Cerebellar cortex (tissue), 1 donor: ENCODE data around the gene DDX39B.

Source experiments
- DNase-seq: peaks from one replicate; pipeline ENCODE4 v3.0.0-alpha.2; 2015; ENCODE audit warnings: low spot score

DDX39B gene

DNA sequence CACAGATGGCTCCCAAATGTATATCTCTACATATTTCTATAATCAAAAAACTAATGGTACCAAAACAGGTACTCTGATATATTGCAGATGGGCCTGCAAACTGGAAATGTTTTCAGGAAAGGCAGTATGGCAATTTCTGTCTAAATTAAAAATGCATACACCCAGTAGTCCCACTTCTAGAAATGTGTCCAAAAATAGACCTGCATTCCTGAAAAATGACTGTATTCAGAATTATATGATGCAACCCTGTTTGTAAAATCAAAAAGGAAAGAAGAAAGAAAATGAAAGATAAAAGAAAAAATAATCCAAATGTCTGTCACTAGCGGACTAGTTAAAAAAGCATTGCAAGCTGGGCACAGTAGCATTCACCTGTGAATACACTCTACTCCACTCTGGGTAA lies 56.7 kb downstream of the DDX39B start:
- DNase-seq = no peak

DNA sequence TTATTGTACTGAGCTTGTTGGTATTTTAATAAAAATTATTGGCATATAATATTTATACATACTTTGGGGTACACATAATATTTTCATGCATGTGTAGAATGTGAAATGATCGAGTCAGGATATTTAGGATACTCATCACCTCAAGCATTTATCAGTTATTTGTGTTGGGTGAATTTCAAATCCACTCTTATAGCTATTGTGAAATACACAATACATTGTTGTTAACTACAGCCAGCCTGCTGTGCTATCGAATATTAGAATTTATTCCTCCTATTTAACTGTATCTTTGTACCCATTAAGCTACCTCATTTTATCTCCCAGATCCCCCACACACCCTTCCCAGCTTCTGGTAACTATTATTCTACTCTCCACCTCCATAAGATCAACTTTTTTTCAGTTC lies 58.4 kb downstream of the DDX39B start:
- no peak for DNase-seq

DNA sequence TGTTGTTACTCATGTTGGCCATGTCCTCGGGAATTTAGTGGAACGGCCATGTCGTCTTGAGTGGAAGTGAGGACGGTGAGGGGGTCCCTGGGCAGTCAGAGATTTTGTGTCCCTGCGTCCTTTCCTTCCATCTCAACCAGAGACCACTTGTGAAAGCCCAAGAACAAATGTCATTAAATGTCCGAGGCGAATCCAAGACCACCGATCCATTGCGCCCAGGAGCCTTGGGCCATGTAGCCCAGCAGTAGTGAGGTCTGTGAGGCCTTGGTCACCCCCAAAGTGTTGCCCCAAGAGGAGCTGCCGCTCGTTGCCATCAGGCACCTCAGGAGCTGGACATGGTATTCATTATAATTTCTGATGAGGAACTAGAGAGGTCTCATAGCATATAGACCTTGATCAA lies 61.2 kb downstream of the DDX39B start:
- no peak for DNase-seq
